Left lung (tissue), 10 donors: ENCODE data around the gene IRF5. TPM values are rescaled to one million over a fixed set of nuclear protein-coding genes. Genes with fewer than 3 reads are reported as not detected.

Source experiments
- ATAC-seq: fragments of 200-7000 bp; cut with Tn5 transposase; one replicate; pipeline ENCODE4 v1.9.1; 2020; ENCODE audit warnings: moderate library complexity
- DNase-seq, 4 donors: peaks; one replicate each; pipeline ENCODE4 v3.0.0-alpha.2; 2013 to 2020
- H3K27ac ChIP-seq, 2 donors: fragments of 200-600 bp; sonication (generic) in 1 of 2; one replicate each; pipeline versions ENCODE4 v1.5.0 to v1.8.0; 2020 to 2021
- H3K27me3 ChIP-seq, 2 donors: fragments of 200-600 bp; sonication (generic) in 1 of 2; one replicate each; pipeline versions ENCODE4 v1.5.0 to v1.8.0; 2020 to 2021
- H3K36me3 ChIP-seq, 2 donors: fragments of 200-600 bp; sonication (generic) in 1 of 2; one replicate each; pipeline versions ENCODE4 v1.5.0 to v1.8.0; 2020 to 2021
- H3K4me1 ChIP-seq, 2 donors: fragments of 200-600 bp; one replicate each; pipeline ENCODE4 v1.8.0; 2021
- H3K4me3 ChIP-seq, 2 donors: fragments of 200-600 bp; sonication (generic) in 1 of 2; one replicate each; pipeline versions ENCODE4 v1.5.0 to v1.8.0; 2020 to 2021; ENCODE audit warnings: mild to moderate bottlenecking in 1 of 2
- H3K9me3 ChIP-seq, 2 donors: fragments of 200-600 bp; sonication (generic) in 1 of 2; one replicate each; pipeline versions ENCODE4 v1.5.0 to v1.8.0; 2020 to 2021
- CTCF ChIP-seq, 2 donors: fragments of 200-600 bp; sonication (generic) in 1 of 2; IDR thresholded peaks; one replicate each; pipeline versions ENCODE4 v1.5.0 to v1.8.0; 2021; ENCODE audit warnings: antibody characterized with exemption in 2 of 2
- intact Hi-C, 2 donors: fragments of 100-400 bp; cut with DNase I; formaldehyde crosslinking; loops; one replicate each; pipeline versions ENCODE4 v1.11.2 to v1.14.2; 2022
- polyA plus RNA-seq, 6 donors: library from polyadenylated mRNA; unstranded; fragments of 120-200 nt; gene quantifications; one replicate each; pipeline ENCODE4 v1.2.1, GENCODE V29; 2013; ENCODE audit not compliant: insufficient read length in 6 of 6
- total RNA-seq, 2 donors: library from RNA; stranded (reverse); fragmentation: NEBNext Ultra II Directional; extraction: Animal tissue kit (Norgen Biotek cat#: 25700); gene quantifications; one replicate each; pipeline ENCODE4 v1.2.1, GENCODE V29; 2021
- donor health status: DM: no; HTN: yes; CAD: no.
- donor health status: DM: no; HTN: no; CAD: no.

The IRF5 gene
- total and polyA plus RNA-seq, 8 donors: 1.7 to 35.5 (median 2.1) TPM

- peak; percentile 53 for ATAC-seq
- intact Hi-C loops: no loop called here
Measured at GRCh38 chr7:128893251-128894100, 44.3 kb upstream of the IRF5 start.

GRCh38 chr7:128894101-128894440 lies 43.7 kb upstream of the IRF5 start:
- Histone ChIP-seq H3K36me3 (no peaks in the 10 kb centered on the region), H3K4me1 (peaks cover 0 to 8% of the 10 kb centered on the region in 2 donors), H3K9me3 (peaks cover 0 to 3% of the 10 kb centered on the region in 2 donors), H3K27ac (no peak overlapping the region), H3K27me3 (peaks cover 0 to 43% of the 10 kb centered on the region in 2 donors), H3K4me3 (no peak overlapping the region)
- TF ChIP-seq CTCF (IDR thresholded peaks at IDR 0.05): no peak
- intact Hi-C loops: no loop called here
- DNase-seq: no peak
- no peak for ATAC-seq

More at GRCh38 chr7:128893251-128894100, 44.3 kb upstream of the IRF5 start:
- H3K27ac ChIP-seq: no peak overlapping the region
- H3K4me1 ChIP-seq: peaks cover 0 to 8% of the 10 kb centered on the region in 2 donors
- DNase-seq: peak in 1 of 4 donors; percentile 72
- peaks cover 0 to 49% of the 10 kb centered on the region in 2 donors for H3K27me3 ChIP-seq
- H3K4me3 ChIP-seq: no peak overlapping the region
- no peak for TF ChIP-seq CTCF (IDR thresholded peaks at IDR 0.05)
- no peaks in the 10 kb centered on the region for H3K36me3 ChIP-seq
- H3K9me3 ChIP-seq: no peaks in the 10 kb centered on the region

- DNase-seq: no peak
- no peak for ATAC-seq
- TF ChIP-seq CTCF (IDR thresholded peaks at IDR 0.05): no peak
Measured at GRCh38 chr7:128895320-128895719, 42.4 kb upstream of the IRF5 start.

GRCh38 chr7:128899392-128899791 lies 38.3 kb upstream of the IRF5 start:
- H3K4me1 ChIP-seq: no peaks in the 10 kb centered on the region
- intact Hi-C loops: no loop called here
- TF ChIP-seq CTCF (IDR thresholded peaks at IDR 0.05): no peak
- H3K9me3 ChIP-seq: peaks cover 0 to 9% of the 10 kb centered on the region in 2 donors
- peaks cover 0 to 21% of the 10 kb centered on the region in 2 donors for H3K27me3 ChIP-seq
- no peak overlapping the region for H3K4me3 ChIP-seq
- H3K36me3 ChIP-seq: no peaks in the 10 kb centered on the region
- no peak overlapping the region for H3K27ac ChIP-seq
- ATAC-seq (no peak), DNase-seq (no peak)

More at GRCh38 chr7:128895320-128895719, 42.4 kb upstream of the IRF5 start:
- intact Hi-C loops: no loop called here
- Histone ChIP-seq H3K4me1 (peaks cover 0 to 8% of the 10 kb centered on the region in 2 donors), H3K27me3 (peaks cover 0 to 30% of the 10 kb centered on the region in 2 donors), H3K4me3 (no peak overlapping the region), H3K27ac (no peak overlapping the region), H3K36me3 (no peaks in the 10 kb centered on the region), H3K9me3 (peaks cover 0 to 9% of the 10 kb centered on the region in 2 donors)

GRCh38 chr7:128900237-128900636 lies 37.5 kb upstream of the IRF5 start:
- Histone ChIP-seq H3K4me3 (no peak overlapping the region), H3K9me3 (peaks cover 0 to 9% of the 10 kb centered on the region in 2 donors), H3K27me3 (peaks cover 0 to 23% of the 10 kb centered on the region in 2 donors), H3K27ac (no peak overlapping the region), H3K4me1 (no peaks in the 10 kb centered on the region), H3K36me3 (no peaks in the 10 kb centered on the region)
- DNase-seq: no peak
- TF ChIP-seq CTCF (IDR thresholded peaks at IDR 0.05): no peak
- intact Hi-C loops: loop anchor here in 1 of 2 donors (5.0 kb wide), 1 partner anchor 192 kb away; no protein-coding TSS in a partner anchor
- no peak for ATAC-seq
